ENCODE measurements around the gene TMEM156.

DNA sequence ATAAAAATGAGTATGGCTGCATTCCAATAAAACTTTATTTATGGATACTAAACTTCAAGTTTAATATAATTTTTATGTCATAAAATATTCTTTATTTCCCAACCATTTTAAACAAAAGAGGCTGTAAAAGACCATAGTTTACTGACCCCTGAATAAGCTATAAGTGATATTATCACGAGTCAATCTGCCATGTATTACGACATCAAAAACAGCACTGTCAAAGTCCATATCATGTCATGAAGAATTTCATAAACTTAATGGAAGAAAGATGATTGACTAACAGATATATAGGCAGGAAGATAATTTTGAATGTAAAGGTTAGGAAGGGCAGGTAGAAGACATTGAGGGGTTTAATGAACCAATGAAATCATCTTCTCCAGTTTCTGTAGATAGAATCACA lies 18.2 kb downstream of the TMEM156 start:
- TF ChIP-seq, protein P1, sequence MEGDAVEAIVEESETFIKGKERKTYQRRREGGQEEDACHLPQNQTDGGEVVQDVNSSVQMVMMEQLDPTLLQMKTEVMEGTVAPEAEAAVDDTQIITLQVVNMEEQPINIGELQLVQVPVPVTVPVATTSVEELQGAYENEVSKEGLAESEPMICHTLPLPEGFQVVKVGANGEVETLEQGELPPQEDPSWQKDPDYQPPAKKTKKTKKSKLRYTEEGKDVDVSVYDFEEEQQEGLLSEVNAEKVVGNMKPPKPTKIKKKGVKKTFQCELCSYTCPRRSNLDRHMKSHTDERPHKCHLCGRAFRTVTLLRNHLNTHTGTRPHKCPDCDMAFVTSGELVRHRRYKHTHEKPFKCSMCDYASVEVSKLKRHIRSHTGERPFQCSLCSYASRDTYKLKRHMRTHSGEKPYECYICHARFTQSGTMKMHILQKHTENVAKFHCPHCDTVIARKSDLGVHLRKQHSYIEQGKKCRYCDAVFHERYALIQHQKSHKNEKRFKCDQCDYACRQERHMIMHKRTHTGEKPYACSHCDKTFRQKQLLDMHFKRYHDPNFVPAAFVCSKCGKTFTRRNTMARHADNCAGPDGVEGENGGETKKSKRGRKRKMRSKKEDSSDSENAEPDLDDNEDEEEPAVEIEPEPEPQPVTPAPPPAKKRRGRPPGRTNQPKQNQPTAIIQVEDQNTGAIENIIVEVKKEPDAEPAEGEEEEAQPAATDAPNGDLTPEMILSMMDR (IDR thresholded peaks at IDR 0.05 in 4 of 5, conservative IDR thresholded peaks at IDR 0.05 in 1 of 5): no peak
- TF ChIP-seq POLR2A (IDR thresholded peaks at IDR 0.05): no peak

Data from gastrocnemius medialis (tissue), 4 donors.